Thymus (tissue), 11 donors: ENCODE measurements around the gene RSPO4. TPM values are rescaled to one million over a fixed set of nuclear protein-coding genes. Genes with fewer than 3 reads are reported as not detected.

ENCODE experiments used
- DNase-seq, 9 donors: peaks; one replicate each; pipeline ENCODE4 v3.0.0-alpha.2; 2013; ENCODE audit warnings: low spot score in 9 of 9, low read depth in 6 of 9, missing footprints in 1 of 9
- H3K27ac ChIP-seq, 2 donors: one replicate each; pipeline ENCODE4 v1.5.1; 2013; ENCODE audit warnings: control low read depth in 1 of 2, low read depth in 1 of 2, low read length in 1 of 2, mild to moderate bottlenecking in 1 of 2, moderate library complexity in 1 of 2
- H3K27me3 ChIP-seq, 2 donors: one replicate each; pipeline ENCODE4 v1.5.1; 2013; ENCODE audit warnings: low read length in 1 of 2; ENCODE audit not compliant: control insufficient read depth in 2 of 2, insufficient read depth in 1 of 2
- H3K36me3 ChIP-seq, 2 donors: one replicate each; pipeline ENCODE4 v1.5.1; 2013; ENCODE audit warnings: low read length in 1 of 2, mild to moderate bottlenecking in 1 of 2, moderate library complexity in 1 of 2; ENCODE audit not compliant: control insufficient read depth in 2 of 2, insufficient read depth in 2 of 2
- H3K4me1 ChIP-seq, 2 donors: one replicate each; pipeline ENCODE4 v1.5.1; 2013; ENCODE audit warnings: low read length in 2 of 2; ENCODE audit not compliant: control insufficient read depth in 2 of 2, insufficient read depth in 2 of 2
- H3K4me3 ChIP-seq, 2 donors: one replicate each; pipeline ENCODE4 v1.5.1; 2013; ENCODE audit warnings: low read length in 2 of 2, control low read depth in 1 of 2, mild to moderate bottlenecking in 1 of 2
- H3K9me3 ChIP-seq, 2 donors: one replicate each; pipeline ENCODE4 v1.5.1; 2013; ENCODE audit warnings: low read length in 1 of 2, mild to moderate bottlenecking in 1 of 2; ENCODE audit not compliant: control insufficient read depth in 2 of 2, insufficient read depth in 1 of 2
- WGBS: extraction: QIAGEN DNeasy Blood & Tissue Kit; methylation state at CpG from one replicate; pipeline ENCODE4 v1.1.7; 2013; 5-methylcytosine and 5-hydroxymethylcytosine counted together
- polyA plus RNA-seq: library from polyadenylated mRNA; stranded (reverse); fragments of 200-250 nt; gene quantifications from one replicate; pipeline ENCODE4 v1.2.3, GENCODE V29; 2013
- total RNA-seq: library from RNA; stranded (reverse); fragments of 120-200 nt; gene quantifications from one replicate; pipeline ENCODE4 v1.2.4, GENCODE V29; 2013
- donor health status: healthy.

Gene RSPO4
- total and polyA plus RNA-seq, 2 donors, result 0.09 TPM; not detected in 1

GRCh38 chr20:921068-921467 is 81.0 kb downstream of the RSPO4 start:
- H3K9me3 ChIP-seq, result no peaks in the 10 kb centered on the region
- H3K36me3 ChIP-seq, result no peaks in the 10 kb centered on the region
- WGBS, result 93% methylated on average over 5 of the region's 5 CpGs
- H3K4me3 ChIP-seq, result no peak overlapping the region
- H3K4me1 ChIP-seq, result no peaks in the 10 kb centered on the region
- no peak overlapping the region for H3K27ac ChIP-seq
- H3K27me3 ChIP-seq, result peaks cover 0 to under 1% of the 10 kb centered on the region in 2 donors
- no peak for DNase-seq

DNA sequence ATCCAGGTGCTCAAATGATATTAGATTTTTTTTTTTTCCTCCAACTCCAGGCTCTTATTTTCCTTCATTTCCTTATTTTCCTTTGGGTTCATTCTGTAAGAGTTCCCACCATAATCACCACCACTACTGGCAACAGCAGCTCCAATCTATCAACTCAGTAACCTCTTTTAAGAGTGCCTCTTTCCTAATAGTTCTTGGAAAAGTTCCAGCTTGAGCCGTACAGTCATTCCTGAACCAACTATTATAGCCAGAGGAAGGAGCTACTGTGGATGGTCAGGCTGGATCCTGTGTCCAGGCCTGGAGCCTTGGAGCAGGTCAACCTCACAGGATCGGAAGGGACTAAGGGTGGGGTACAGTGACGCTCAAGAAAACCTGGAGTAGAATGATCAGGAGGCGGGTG is 81.8 kb downstream of the RSPO4 start:
- Histone ChIP-seq H3K4me1 (no peaks in the 10 kb centered on the region), H3K36me3 (no peaks in the 10 kb centered on the region), H3K9me3 (no peaks in the 10 kb centered on the region), H3K27me3 (peaks cover 0 to 3% of the 10 kb centered on the region in 2 donors), H3K4me3 (no peak overlapping the region), H3K27ac (no peak overlapping the region)
- WGBS, result 96% methylated on average over 4 of the region's 4 CpGs
- DNase-seq, result no peak

DNA sequence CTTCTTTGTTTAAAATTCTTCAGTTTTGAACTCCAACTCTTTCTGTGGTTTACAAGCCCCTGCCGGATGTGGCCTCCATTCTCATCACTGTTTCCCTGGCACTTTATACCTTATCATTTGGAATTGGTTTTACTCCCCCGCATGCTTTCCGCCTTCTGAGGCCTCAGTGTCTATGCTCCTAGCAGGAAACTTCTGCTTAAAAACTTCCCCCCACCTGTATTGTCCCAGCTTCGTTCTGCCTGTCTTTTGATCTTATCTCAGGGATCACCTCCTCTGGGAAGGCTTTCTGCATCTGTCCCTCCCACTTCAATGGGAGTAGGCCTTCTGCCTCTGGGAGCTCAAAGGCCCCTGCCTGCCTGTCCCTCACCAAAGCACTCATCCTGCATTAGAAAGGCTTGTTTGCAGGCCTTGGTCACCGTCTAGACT is 82.6 kb downstream of the RSPO4 start:
- Histone ChIP-seq H3K4me1 (no peaks in the 10 kb centered on the region), H3K36me3 (no peaks in the 10 kb centered on the region), H3K9me3 (no peaks in the 10 kb centered on the region), H3K4me3 (no peak overlapping the region), H3K27me3 (peaks cover 0 to 3% of the 10 kb centered on the region in 2 donors), H3K27ac (no peak overlapping the region)
- 84% methylated on average over 5 of the region's 5 CpGs for WGBS
- DNase-seq, result no peak

DNA sequence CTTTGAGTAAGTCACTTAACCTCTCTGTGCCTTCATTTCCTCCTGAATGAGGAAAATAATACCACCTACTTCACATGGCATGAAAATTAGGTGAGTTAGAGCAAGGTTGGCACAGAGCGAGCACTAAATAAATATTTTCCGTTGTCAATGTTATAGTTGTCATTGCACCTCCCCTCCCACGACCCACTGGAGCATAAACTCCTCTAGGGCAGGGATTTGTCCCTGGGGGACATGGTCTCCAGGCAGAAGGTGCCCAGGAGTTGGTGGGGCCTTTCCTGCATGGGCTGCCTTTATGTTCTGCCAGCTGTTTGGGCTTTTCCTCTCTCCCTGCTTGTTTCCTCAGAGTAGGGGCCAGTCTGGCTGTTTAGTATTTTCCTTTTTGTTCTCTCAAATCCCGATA is 84.7 kb downstream of the RSPO4 start:
- H3K27me3 ChIP-seq, result peaks cover 0 to 3% of the 10 kb centered on the region in 2 donors
- DNase-seq, result no peak
- 90% methylated on average over 4 of the region's 4 CpGs for WGBS
- H3K36me3 ChIP-seq, result no peaks in the 10 kb centered on the region
- H3K4me1 ChIP-seq, result no peaks in the 10 kb centered on the region
- no peak overlapping the region for H3K4me3 ChIP-seq
- H3K27ac ChIP-seq, result no peak overlapping the region
- H3K9me3 ChIP-seq, result no peaks in the 10 kb centered on the region

GRCh38 chr20:916825-917224 is 85.3 kb downstream of the RSPO4 start:
- Histone ChIP-seq H3K27ac (no peak overlapping the region), H3K9me3 (no peaks in the 10 kb centered on the region), H3K4me1 (no peaks in the 10 kb centered on the region), H3K27me3 (peaks cover 0 to 3% of the 10 kb centered on the region in 2 donors), H3K36me3 (no peaks in the 10 kb centered on the region), H3K4me3 (no peak overlapping the region)
- no peak for DNase-seq
- WGBS, result 86% methylated on average over 5 of the region's 5 CpGs

- Histone ChIP-seq H3K27ac (no peak within 1 kb of the TSS), H3K4me1 (no peaks in the 10 kb centered on the region), H3K36me3 (no peaks in the 10 kb centered on the region), H3K27me3 (peaks cover 0 to 3% of the 10 kb centered on the region in 2 donors), H3K9me3 (no peaks in the 10 kb centered on the region), H3K4me3 (no peak within 1 kb of the TSS)
- DNase-seq, result no peak
- WGBS, result 73% methylated on average over 18 of the region's 18 CpGs
Observed at GRCh38 chr20:916125-916799, 85.8 kb downstream of the RSPO4 start, which contains the start of gene ANGPT4. Gene ANGPT4, minus strand, starts transcription at chr20:916334. Its CDS starts 120 bp downstream, at chr20:916214.

DNA sequence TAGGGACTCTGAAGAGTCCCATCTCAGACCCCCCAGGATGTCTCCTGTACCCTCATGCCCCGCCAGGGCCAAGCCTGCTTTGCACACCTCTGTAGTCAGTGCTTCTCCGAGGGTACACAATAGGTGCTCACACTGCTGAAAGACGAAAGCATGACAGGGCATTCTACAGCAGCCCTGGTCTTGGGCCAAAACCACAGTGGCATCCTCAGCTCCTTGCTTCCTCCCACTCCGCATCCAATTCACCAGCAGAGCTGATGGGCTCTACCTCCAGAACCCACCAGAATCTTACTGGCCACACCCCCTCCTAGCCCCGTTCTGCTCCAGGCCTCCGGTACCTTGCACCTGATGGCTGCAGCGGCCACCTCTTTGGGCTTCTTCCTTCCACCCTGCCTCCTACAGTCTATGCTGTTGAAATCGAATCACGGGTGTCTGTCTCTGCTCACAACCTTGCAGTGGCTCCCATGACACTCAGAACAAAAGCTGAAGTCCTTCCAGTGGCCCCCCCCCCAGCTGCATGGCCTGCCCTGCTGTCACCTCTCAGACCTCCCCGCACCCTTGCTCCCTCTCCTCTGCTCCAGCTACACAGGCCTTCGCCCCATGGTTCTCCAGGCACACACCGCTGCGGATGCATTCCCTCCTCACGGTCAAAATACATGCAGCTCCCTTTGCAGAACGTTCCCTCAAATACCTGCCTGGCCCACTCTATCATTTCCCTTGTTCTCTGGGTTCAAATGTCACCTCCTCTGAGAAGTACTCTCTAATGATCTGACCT is 87.2 kb downstream of the RSPO4 start:
- H3K27me3 ChIP-seq, result peaks cover 0 to 9% of the 10 kb centered on the region in 2 donors
- no peak for DNase-seq
- no peaks in the 10 kb centered on the region for H3K36me3 ChIP-seq
- no peaks in the 10 kb centered on the region for H3K9me3 ChIP-seq
- H3K4me1 ChIP-seq, result no peaks in the 10 kb centered on the region
- WGBS, result 60% methylated on average over 15 of the region's 15 CpGs
- no peak overlapping the region for H3K4me3 ChIP-seq
- no peak overlapping the region for H3K27ac ChIP-seq

GRCh38 chr20:913306-913849 is 88.7 kb downstream of the RSPO4 start:
- Histone ChIP-seq H3K27ac (no peak overlapping the region), H3K4me1 (no peaks in the 10 kb centered on the region), H3K27me3 (peaks cover 0 to 9% of the 10 kb centered on the region in 2 donors), H3K36me3 (no peaks in the 10 kb centered on the region), H3K9me3 (no peaks in the 10 kb centered on the region), H3K4me3 (no peak overlapping the region)
- 94% methylated on average over 5 of the region's 5 CpGs for WGBS
- DNase-seq, result no peak
